ENCODE data around the gene SAFB.
A peak's percentile ranks its signal among the peaks of the same experiment; 100 is the strongest.
"Not testable (repeated sequence)": the region's sequence is repeated elsewhere in the genome, so short reads cannot be mapped to it uniquely, and the experiment has no call there.

SAFB gene

DNA sequence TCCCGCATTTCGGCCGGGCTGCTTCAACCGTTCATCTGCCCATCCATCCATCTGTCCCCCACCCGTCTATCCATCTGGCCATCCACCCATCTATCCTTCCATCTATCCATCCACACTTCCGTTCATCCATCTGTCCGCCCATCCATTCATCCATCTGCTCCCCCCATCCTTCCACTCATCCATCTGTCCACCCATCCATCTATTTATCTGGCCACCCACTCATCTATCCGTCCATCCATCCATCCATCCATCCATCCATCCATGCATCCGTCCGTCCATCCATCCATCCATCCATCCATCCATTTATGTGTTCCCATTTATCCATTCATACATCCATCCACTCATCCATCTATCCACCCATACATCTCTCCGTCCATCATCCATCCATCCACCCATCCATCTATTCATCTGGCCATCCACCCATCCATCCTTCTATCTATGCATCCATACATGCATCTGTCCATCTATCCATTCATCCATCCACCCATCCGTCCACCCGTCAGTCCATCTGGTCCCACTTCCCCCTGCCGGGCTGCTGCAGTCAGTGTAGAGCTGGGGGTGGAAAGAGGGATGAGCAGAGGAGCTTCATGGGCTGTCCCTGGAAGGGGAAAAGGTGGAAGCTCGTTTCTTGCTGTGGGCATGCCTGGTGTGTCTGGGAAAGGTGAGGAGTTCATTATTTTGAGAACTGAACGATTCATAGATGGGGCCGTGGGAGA, 58.7 kb downstream of the SAFB start:
- Histone ChIP-seq H3K9ac (ENCODE audit: low read depth in 1 of 2, low read length in 2 of 2) (peak overlapping the region; percentile 20 to 98), H3K4me1 (ENCODE audit: control insufficient read depth in 1 of 2, insufficient read depth in 2 of 2, low read length in 2 of 2) (peaks cover 5 to 16% of the 10 kb centered on the region in 2 donors), H3K36me3 (ENCODE audit: control insufficient read depth in 1 of 2, insufficient read depth in 2 of 2, low read length in 2 of 2) (peaks cover 0 to 6% of the 10 kb centered on the region in 2 donors), H3K27me3 (ENCODE audit: control insufficient read depth in 1 of 2, insufficient read depth in 2 of 2, low read length in 2 of 2) (peaks cover 0 to 3% of the 10 kb centered on the region in 2 donors), H3K9me3 (ENCODE audit: control insufficient read depth in 1 of 2, low read length in 2 of 2) (no peaks in the 10 kb centered on the region), H3K4me3 (ENCODE audit: low read depth in 1 of 2, low read length in 2 of 2) (peak overlapping the region; percentile 94 to 99), H3K27ac (ENCODE audit: low read depth, low read length) (no peak overlapping the region)

DNA sequence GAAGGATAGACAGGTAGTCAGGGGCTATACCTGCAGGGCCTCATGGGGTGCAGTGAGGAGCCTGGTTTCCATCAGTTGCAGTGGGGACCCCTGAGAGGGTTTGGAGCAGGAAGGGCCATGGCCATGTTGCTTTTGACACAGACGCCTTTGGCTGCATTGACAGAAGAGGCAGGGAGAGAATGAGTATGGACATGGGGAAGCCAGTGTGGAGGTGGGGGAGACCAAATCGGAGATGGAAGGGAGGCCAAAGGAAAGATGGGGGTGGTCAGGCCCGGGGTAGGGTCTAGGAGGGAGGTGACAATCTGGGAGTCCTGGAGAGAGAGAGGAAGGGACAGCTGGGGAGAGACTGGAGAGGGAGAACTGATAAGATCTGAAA, 59.2 kb downstream of the SAFB start:
- peaks cover 0 to 6% of the 10 kb centered on the region in 2 donors for H3K36me3 ChIP-seq (ENCODE audit: control insufficient read depth in 1 of 2, insufficient read depth in 2 of 2, low read length in 2 of 2)
- H3K9ac ChIP-seq (ENCODE audit: low read depth in 1 of 2, low read length in 2 of 2) = no peak overlapping the region
- H3K4me1 ChIP-seq (ENCODE audit: control insufficient read depth in 1 of 2, insufficient read depth in 2 of 2, low read length in 2 of 2) = peaks cover 5 to 15% of the 10 kb centered on the region in 2 donors
- no peak overlapping the region for H3K4me3 ChIP-seq (ENCODE audit: low read depth in 1 of 2, low read length in 2 of 2)
- H3K27ac ChIP-seq (ENCODE audit: low read depth, low read length) = no peak overlapping the region
- peaks cover 0 to 3% of the 10 kb centered on the region in 2 donors for H3K27me3 ChIP-seq (ENCODE audit: control insufficient read depth in 1 of 2, insufficient read depth in 2 of 2, low read length in 2 of 2)
- H3K9me3 ChIP-seq (ENCODE audit: control insufficient read depth in 1 of 2, low read length in 2 of 2) = no peaks in the 10 kb centered on the region

DNA sequence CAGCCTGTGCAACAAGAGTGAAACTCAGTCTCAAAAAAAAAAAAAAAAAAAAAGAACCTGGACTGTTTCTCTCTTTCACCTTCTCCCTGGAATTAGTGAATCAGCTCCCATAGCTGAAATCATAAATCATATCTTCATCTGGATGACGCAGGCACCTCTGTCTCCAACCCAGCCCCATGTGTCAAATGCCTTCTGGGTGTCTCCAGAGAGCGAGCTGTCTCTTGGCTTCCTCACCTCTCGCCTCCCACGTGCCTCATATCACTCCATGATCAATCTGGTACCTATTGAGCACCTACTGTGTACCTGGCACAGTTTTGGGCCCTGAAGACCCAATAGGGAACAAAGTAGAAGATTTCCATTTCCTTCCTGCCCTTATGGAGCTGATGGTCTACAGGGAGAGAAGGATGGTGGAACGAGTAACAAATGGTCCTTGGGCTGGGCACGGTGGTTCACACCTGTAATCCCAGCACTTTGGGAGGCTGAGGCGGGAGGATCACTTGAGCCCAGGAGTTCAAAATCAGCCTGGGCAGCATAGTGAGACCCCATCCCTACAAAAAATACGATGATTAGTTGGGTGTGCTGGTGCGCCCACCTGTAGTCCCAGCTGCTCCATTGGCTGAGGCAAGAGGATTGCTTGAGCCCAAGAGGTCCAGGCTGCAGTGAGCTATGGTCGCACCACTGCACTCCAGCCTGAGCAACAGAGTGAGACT, 60.4 kb downstream of the SAFB start:
- Histone ChIP-seq H3K36me3 (ENCODE audit: control insufficient read depth in 1 of 2, insufficient read depth in 2 of 2, low read length in 2 of 2) (peaks cover 0 to under 1% of the 10 kb centered on the region in 2 donors), H3K4me3 (ENCODE audit: low read depth in 1 of 2, low read length in 2 of 2) (no peak overlapping the region), H3K9ac (ENCODE audit: low read depth in 1 of 2, low read length in 2 of 2) (no peak overlapping the region), H3K9me3 (ENCODE audit: control insufficient read depth in 1 of 2, low read length in 2 of 2) (no peaks in the 10 kb centered on the region), H3K4me1 (ENCODE audit: control insufficient read depth in 1 of 2, insufficient read depth in 2 of 2, low read length in 2 of 2) (peaks cover 5 to 18% of the 10 kb centered on the region in 2 donors), H3K27ac (ENCODE audit: low read depth, low read length) (no peak overlapping the region), H3K27me3 (ENCODE audit: control insufficient read depth in 1 of 2, insufficient read depth in 2 of 2, low read length in 2 of 2) (peaks cover 0 to 3% of the 10 kb centered on the region in 2 donors)

DNA sequence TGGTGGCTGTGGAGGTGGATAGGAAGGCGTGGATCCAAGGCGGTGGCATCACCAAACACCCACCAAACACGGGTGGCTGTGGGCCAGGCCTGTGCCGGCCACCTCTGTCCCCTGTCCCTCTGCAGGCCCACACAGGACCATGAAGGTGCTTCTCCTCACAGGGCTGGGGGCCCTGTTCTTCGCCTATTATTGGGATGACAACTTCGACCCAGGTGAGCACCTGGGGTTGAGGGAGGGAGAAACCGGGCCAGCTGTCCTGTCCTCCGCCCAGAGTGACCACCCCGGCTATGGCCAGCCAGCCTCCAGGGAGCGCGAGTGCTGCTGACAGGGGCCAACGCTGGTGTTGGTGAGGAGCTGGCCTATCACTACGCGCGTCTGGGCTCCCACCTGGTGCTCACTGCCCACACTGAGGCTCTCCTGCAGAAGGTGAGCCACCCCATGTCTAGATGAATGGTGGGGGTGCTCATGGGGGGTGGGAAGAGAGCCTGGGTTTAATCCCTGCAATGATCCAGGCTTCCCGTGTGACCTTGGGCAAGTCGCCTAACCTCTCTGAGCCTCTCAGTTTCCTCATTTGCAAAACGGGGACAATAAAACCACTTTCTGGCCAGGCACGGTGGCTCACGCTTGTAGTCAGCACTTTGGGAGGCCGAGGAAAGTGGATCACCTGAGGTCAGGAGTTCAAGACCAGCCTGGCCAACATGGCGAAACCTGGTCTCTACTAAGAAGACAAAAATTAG, 62.0 kb downstream of the SAFB start:
- peaks cover 5 to 8% of the 10 kb centered on the region in 2 donors for H3K4me1 ChIP-seq (ENCODE audit: control insufficient read depth in 1 of 2, insufficient read depth in 2 of 2, low read length in 2 of 2)
- no peaks in the 10 kb centered on the region for H3K36me3 ChIP-seq (ENCODE audit: control insufficient read depth in 1 of 2, insufficient read depth in 2 of 2, low read length in 2 of 2)
- H3K27ac ChIP-seq (ENCODE audit: low read depth, low read length) = no peak overlapping the region
- no peaks in the 10 kb centered on the region for H3K9me3 ChIP-seq (ENCODE audit: control insufficient read depth in 1 of 2, low read length in 2 of 2)
- H3K9ac ChIP-seq (ENCODE audit: low read depth in 1 of 2, low read length in 2 of 2) = no peak overlapping the region
- no peak overlapping the region for H3K4me3 ChIP-seq (ENCODE audit: low read depth in 1 of 2, low read length in 2 of 2)
- peaks cover 0 to 3% of the 10 kb centered on the region in 2 donors for H3K27me3 ChIP-seq (ENCODE audit: control insufficient read depth in 1 of 2, insufficient read depth in 2 of 2, low read length in 2 of 2)

DNA sequence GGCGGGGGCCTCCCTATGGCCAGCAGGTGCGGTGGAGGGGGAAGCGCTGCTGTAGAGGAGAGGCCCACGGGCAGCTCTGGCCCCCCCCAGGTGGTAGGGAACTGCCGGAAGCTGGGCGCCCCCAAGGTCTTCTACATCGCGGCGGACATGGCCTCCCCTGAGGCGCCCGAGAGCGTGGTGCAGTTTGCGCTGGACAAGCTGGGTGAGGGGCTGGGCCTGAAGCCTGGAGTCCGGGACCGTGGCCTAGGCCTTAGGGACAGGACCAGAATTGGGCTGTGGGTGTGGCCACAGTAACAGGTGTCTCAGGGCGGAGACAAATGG, 63.4 kb downstream of the SAFB start:
- Histone ChIP-seq H3K4me1 (ENCODE audit: control insufficient read depth in 1 of 2, insufficient read depth in 2 of 2, low read length in 2 of 2) (peaks cover 2 to 4% of the 10 kb centered on the region in 2 donors), H3K27me3 (ENCODE audit: control insufficient read depth in 1 of 2, insufficient read depth in 2 of 2, low read length in 2 of 2) (peaks cover 0 to 3% of the 10 kb centered on the region in 2 donors), H3K27ac (ENCODE audit: low read depth, low read length) (no peak overlapping the region), H3K36me3 (ENCODE audit: control insufficient read depth in 1 of 2, insufficient read depth in 2 of 2, low read length in 2 of 2) (no peaks in the 10 kb centered on the region), H3K4me3 (ENCODE audit: low read depth in 1 of 2, low read length in 2 of 2) (peak overlapping the region; percentile 68 to 71), H3K9ac (ENCODE audit: low read depth in 1 of 2, low read length in 2 of 2) (peak overlapping the region in 1 of 2 donors; percentile 48), H3K9me3 (ENCODE audit: control insufficient read depth in 1 of 2, low read length in 2 of 2) (no peaks in the 10 kb centered on the region)

DNA sequence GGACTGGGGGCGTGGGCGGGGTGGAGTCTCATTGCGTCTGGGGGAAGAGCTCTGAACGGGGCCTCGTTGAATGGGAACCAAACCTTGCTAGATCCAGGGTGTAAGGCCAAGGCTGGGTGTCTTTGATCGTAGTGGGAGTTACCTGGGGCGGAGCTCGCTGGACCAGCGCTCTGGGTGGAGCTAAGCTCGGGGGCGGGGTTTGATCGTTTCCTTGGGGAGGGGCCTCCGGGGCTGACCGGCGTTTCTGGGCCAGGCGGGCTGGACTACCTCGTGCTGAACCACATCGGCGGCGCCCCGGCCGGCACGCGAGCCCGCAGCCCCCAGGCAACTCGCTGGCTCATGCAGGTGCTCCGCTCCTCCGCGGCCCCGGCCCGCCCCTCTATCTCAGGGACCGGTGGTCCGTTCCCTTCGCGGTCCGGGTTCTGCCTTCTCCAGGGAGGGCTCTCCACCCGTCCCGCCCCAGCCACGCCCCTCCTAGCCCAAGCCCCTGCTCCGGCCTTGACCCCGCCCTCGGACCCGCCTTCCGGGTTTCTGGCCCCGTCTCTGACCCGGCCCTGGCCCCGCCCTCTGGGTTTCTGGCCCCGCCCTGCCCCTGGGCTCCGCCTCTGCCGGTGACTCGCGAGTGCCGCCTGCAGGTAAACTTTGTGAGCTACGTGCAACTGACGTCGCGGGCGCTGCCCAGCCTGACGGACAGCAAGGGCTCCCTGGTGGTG, 63.9 kb downstream of the SAFB start:
- Histone ChIP-seq H3K4me1 (ENCODE audit: control insufficient read depth in 1 of 2, insufficient read depth in 2 of 2, low read length in 2 of 2) (peaks cover 3 to 8% of the 10 kb centered on the region in 2 donors), H3K27ac (ENCODE audit: low read depth, low read length) (peak overlapping the region; percentile 77), H3K9ac (ENCODE audit: low read depth in 1 of 2, low read length in 2 of 2) (peak overlapping the region; percentile 48 to 51), H3K36me3 (ENCODE audit: control insufficient read depth in 1 of 2, insufficient read depth in 2 of 2, low read length in 2 of 2) (peaks cover 0 to 2% of the 10 kb centered on the region in 2 donors), H3K9me3 (ENCODE audit: control insufficient read depth in 1 of 2, low read length in 2 of 2) (no peaks in the 10 kb centered on the region), H3K27me3 (ENCODE audit: control insufficient read depth in 1 of 2, insufficient read depth in 2 of 2, low read length in 2 of 2) (no peaks in the 10 kb centered on the region), H3K4me3 (ENCODE audit: low read depth in 1 of 2, low read length in 2 of 2) (peak overlapping the region; percentile 68 to 71)

DNA sequence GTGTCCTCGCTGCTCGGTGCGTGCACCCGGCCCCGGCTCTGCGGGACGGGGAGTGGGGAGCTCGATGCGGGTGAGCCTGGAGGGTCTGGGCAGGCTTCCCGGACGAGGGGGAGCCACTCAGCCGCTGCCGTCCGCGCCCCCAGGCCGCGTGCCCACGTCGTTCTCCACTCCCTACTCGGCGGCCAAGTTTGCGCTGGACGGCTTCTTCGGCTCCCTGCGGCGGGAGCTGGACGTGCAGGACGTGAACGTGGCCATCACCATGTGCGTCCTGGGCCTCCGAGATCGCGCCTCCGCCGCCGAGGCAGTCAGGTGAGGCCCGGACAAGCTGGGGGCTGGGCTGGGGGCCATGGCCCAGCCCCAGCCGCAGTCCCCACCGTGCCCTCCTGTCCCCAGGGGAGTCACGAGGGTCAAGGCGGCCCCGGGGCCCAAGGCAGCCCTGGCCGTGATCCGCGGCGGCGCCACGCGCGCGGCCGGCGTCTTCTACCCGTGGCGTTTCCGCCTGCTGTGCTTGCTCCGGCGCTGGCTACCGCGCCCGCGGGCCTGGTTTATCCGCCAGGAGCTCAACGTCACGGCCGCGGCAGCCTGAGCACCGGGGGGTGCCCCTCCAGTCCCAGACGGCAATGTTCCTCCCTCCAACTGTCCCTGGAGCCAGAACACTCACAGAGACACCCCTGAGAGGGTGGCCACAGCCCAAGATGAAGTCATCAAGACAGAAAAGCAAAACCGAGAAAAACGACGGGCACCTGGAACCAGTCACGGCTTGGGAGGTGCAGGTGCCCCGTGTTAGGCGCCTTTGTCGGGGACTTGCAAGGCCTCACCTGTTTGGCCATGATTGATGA, 64.7 kb downstream of the SAFB start:
- peak overlapping the region; percentile 68 to 71 for H3K4me3 ChIP-seq (ENCODE audit: low read depth in 1 of 2, low read length in 2 of 2)
- H3K36me3 ChIP-seq (ENCODE audit: control insufficient read depth in 1 of 2, insufficient read depth in 2 of 2, low read length in 2 of 2) = peaks cover 7 to 10% of the 10 kb centered on the region in 2 donors
- H3K9me3 ChIP-seq (ENCODE audit: control insufficient read depth in 1 of 2, low read length in 2 of 2) = no peaks in the 10 kb centered on the region
- H3K27me3 ChIP-seq (ENCODE audit: control insufficient read depth in 1 of 2, insufficient read depth in 2 of 2, low read length in 2 of 2) = no peaks in the 10 kb centered on the region
- H3K4me1 ChIP-seq (ENCODE audit: control insufficient read depth in 1 of 2, insufficient read depth in 2 of 2, low read length in 2 of 2) = peaks cover 10 to 16% of the 10 kb centered on the region in 2 donors
- H3K9ac ChIP-seq (ENCODE audit: low read depth in 1 of 2, low read length in 2 of 2) = no peak overlapping the region
- H3K27ac ChIP-seq (ENCODE audit: low read depth, low read length) = no peak overlapping the region

DNA sequence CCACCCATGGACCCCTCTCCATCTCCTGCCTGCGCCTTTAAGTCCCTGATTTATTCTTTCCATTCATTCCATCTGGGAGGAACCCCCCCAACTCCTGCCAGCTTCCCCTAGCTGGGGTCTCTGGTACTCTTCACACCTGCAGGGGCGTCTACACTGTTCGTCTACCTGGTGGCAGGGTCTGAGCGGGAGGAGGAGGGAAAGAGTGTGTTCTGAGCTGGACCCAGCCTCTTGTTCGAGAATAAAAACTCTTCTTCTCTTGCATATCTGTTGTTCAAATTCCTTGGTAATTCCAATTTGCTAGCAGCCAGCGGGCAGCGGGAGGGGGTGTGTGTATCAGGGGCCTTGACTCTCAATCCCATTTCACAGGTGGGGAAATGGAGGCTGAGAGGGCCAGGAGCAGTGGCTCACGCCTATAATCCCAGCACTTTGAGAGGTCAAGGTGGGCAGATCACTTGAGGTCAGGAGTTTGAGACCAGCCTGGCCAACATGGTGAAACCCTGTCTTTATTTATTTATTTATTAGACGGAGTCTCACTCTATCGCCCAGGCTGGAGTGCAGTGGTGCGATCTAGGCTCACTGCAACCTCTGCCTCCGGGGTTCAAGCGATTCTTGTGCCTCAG, 65.5 kb downstream of the SAFB start:
- not testable (repeated sequence) for H3K27me3 ChIP-seq (ENCODE audit: control insufficient read depth in 1 of 2, insufficient read depth in 2 of 2, low read length in 2 of 2); H3K9ac ChIP-seq (ENCODE audit: low read depth in 1 of 2, low read length in 2 of 2); H3K27ac ChIP-seq (ENCODE audit: low read depth, low read length); H3K4me3 ChIP-seq (ENCODE audit: low read depth in 1 of 2, low read length in 2 of 2); H3K9me3 ChIP-seq (ENCODE audit: control insufficient read depth in 1 of 2, low read length in 2 of 2)
- Histone ChIP-seq H3K4me1 (ENCODE audit: control insufficient read depth in 1 of 2, insufficient read depth in 2 of 2, low read length in 2 of 2) (peaks cover 13 to 18% of the 10 kb centered on the region in 2 donors), H3K36me3 (ENCODE audit: control insufficient read depth in 1 of 2, insufficient read depth in 2 of 2, low read length in 2 of 2) (peaks cover 15 to 18% of the 10 kb centered on the region in 2 donors)

Data from duodenal mucosa (tissue), 2 donors.